ENCODE results near the gene KATNBL1. TPM values are rescaled to one million over a fixed set of nuclear protein-coding genes. Genes with fewer than 3 reads are reported as not detected.

KATNBL1 gene
- total RNA-seq, 4 donors from 2014 or later = 29.9 to 61.9 (median 32.8) TPM

DNA sequence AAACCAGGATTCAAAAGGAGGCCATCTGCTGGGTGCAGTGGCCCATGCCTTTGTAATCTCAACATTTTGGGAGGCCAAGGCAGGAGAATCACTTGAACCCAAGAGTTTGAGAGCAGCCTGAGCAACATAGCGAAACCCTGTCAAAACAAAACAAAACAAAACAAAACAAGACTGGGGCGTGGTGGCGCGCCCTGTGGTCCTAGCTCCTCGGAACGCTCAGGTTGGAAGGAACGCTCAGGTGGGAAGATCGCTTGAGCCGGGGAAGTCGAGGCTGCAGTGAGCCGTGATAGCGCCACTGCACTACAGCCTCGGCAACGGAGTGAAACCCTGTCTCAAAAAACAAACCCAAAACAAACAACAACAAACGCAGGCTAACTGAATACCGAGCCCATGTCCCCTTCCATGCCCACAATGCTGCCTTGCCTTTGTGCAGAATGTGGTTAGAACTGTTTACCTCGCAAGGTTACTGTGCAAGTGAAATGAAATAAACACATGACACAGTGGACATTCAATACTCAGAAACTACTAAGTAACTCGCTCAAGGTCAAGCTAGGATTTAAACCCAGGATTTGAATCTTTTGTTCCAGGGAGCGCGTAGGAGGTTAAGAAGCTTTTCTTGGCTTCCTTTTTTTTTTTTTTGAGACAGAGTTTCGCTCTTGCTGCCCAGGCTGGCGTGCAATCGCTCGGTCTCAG lies 14.2 kb upstream of the KATNBL1 start:
- TF ChIP-seq POLR2AphosphoS5 (IDR thresholded peaks at IDR 0.05) (no peak), EP300 (IDR thresholded peaks at IDR 0.05) (no peak), CTCF (IDR thresholded peaks at IDR 0.05) (no peak), POLR2A (IDR thresholded peaks at IDR 0.05; ENCODE audit: low read depth) (no peak)
- H3K4me3 ChIP-seq = peak overlapping the region; percentile 60 to 84 (median 73)
- no peaks in the 10 kb centered on the region for H3K27me3 ChIP-seq
- no peak for DNase-seq (ENCODE audit: extremely low spot score)
- peaks cover 17 to 25% (median 22%) of the 10 kb centered on the region in 4 donors for H3K4me1 ChIP-seq
- no peaks in the 10 kb centered on the region for H3K9me3 ChIP-seq
- WGBS = 59% methylated on average over 24 of the region's 24 CpGs
- intact Hi-C loops (cut with DNase I) = loop anchor here (5.0 to 10.0 kb wide), 2 partner anchors 118 to 761 kb away; partner anchors contain the start of genes NOP10, NUTM1 and ZNF770
- peak overlapping the region; percentile 83 to 90 (median 86) for H3K27ac ChIP-seq (replicated peaks in 1 of 4)
- peaks cover 18 to 25% (median 19%) of the 10 kb centered on the region in 4 donors for H3K36me3 ChIP-seq

- no peaks in the 10 kb centered on the region for H3K4me1 ChIP-seq
- H3K4me3 ChIP-seq = no peak overlapping the region
- no peaks in the 10 kb centered on the region for H3K36me3 ChIP-seq
- H3K27me3 ChIP-seq = no peaks in the 10 kb centered on the region
- no peak for DNase-seq (ENCODE audit: extremely low spot score)
- H3K9me3 ChIP-seq = no peaks in the 10 kb centered on the region
- 91% methylated on average over 7 of the region's 7 CpGs for WGBS
- no peak overlapping the region for H3K27ac ChIP-seq (replicated peaks in 1 of 4)
- intact Hi-C loops (cut with DNase I) = no loop called here
- no peak for TF ChIP-seq POLR2AphosphoS5 (IDR thresholded peaks at IDR 0.05)
- no peak for TF ChIP-seq POLR2A (IDR thresholded peaks at IDR 0.05; ENCODE audit: low read depth)
- TF ChIP-seq CTCF (IDR thresholded peaks at IDR 0.05) = no peak
- TF ChIP-seq EP300 (IDR thresholded peaks at IDR 0.05) = no peak
Measured at GRCh38 chr15:34217587-34218225, 7.8 kb upstream of the KATNBL1 start.

- Histone ChIP-seq H3K27me3 (no peaks in the 10 kb centered on the region), H3K27ac (replicated peaks in 1 of 4) (no peak overlapping the region), H3K4me3 (no peak overlapping the region), H3K9me3 (no peaks in the 10 kb centered on the region), H3K36me3 (no peaks in the 10 kb centered on the region), H3K4me1 (no peaks in the 10 kb centered on the region)
- intact Hi-C loops (cut with DNase I) = no loop called here
- TF ChIP-seq EP300 (IDR thresholded peaks at IDR 0.05) = no peak
- no peak for TF ChIP-seq POLR2AphosphoS5 (IDR thresholded peaks at IDR 0.05)
- no peak for TF ChIP-seq POLR2A (IDR thresholded peaks at IDR 0.05; ENCODE audit: low read depth)
- no peak for DNase-seq (ENCODE audit: extremely low spot score)
Measured at GRCh38 chr15:34216527-34217270, 6.8 kb upstream of the KATNBL1 start.

GRCh38 chr15:34214135-34214534 lies 4.2 kb upstream of the KATNBL1 start:
- Histone ChIP-seq H3K9me3 (no peaks in the 10 kb centered on the region), H3K4me1 (peaks cover 0 to 3% (median 1%) of the 10 kb centered on the region in 4 donors), H3K27me3 (no peaks in the 10 kb centered on the region), H3K4me3 (no peak overlapping the region), H3K27ac (replicated peaks in 1 of 4) (no peak overlapping the region), H3K36me3 (no peaks in the 10 kb centered on the region)
- DNase-seq (ENCODE audit: extremely low spot score) = no peak
- 53% methylated on average over 3 of the region's 3 CpGs for WGBS
- intact Hi-C loops (cut with DNase I) = loop anchor here (5.0 kb wide), 1 partner anchor 112 kb away; the partner anchor contains the start of genes EMC7 and PGBD4
- TF ChIP-seq EP300 (IDR thresholded peaks at IDR 0.05) (no peak), POLR2AphosphoS5 (IDR thresholded peaks at IDR 0.05) (no peak), CTCF (IDR thresholded peaks at IDR 0.05) (no peak), POLR2A (IDR thresholded peaks at IDR 0.05; ENCODE audit: low read depth) (no peak)

DNA sequence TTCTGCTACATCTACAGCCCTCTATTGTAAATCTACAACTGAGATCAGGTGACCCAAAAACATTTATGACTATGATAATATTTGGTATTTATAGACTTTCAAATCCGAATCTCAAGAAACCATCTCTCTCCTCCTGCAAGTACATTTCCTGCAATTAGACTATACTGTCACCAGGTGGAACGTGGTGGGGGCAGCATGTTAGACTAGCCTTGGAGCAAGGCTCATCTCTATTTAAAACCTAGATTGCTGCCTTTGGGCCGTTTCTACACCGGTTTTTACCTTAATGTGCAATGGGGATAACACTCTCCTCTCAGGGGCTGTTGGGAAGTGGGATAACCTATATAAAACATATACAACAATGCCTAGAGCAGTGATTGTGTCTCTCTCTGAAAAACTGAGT lies 3.8 kb upstream of the KATNBL1 start:
- WGBS = 36% methylated on average over 4 of the region's 4 CpGs

More for the DNA sequence above, 3.8 kb upstream of the KATNBL1 start:
- H3K27ac ChIP-seq (replicated peaks in 1 of 4) = no peak overlapping the region
- H3K27me3 ChIP-seq = no peaks in the 10 kb centered on the region
- H3K36me3 ChIP-seq = no peaks in the 10 kb centered on the region
- no peaks in the 10 kb centered on the region for H3K9me3 ChIP-seq
- H3K4me3 ChIP-seq = no peak overlapping the region
- intact Hi-C loops (cut with DNase I) = loop anchor here (5.0 kb wide), 1 partner anchor 111 kb away; the partner anchor contains the start of genes EMC7 and PGBD4
- peaks cover 3 to 7% (median 5%) of the 10 kb centered on the region in 4 donors for H3K4me1 ChIP-seq
- TF ChIP-seq CTCF (IDR thresholded peaks at IDR 0.05) (no peak), POLR2AphosphoS5 (IDR thresholded peaks at IDR 0.05) (no peak), POLR2A (IDR thresholded peaks at IDR 0.05; ENCODE audit: low read depth) (no peak), EP300 (IDR thresholded peaks at IDR 0.05) (no peak)
- no peak for DNase-seq (ENCODE audit: extremely low spot score)
